HFF-Myc (cell line): ENCODE data around the gene TGFB2.

Experiments used
- DNase-seq: peaks from one replicate; pipeline ENCODE4 v3.0.0-alpha.2; 2011; ENCODE audit warnings: low read depth; ENCODE audit errors: extremely low read depth
- H3K4me3 ChIP-seq: replicated peaks from 2 replicates; pipeline ENCODE4 v1.5.1; 2011; ENCODE audit warnings: low read depth, mild to moderate bottlenecking, control low read depth, low read length
- TF ChIP-seq, protein P1 (sequence below): IDR thresholded peaks from 2 replicates; pipeline ENCODE4 v1.5.1; 2012; ENCODE audit warnings: mild to moderate bottlenecking, low read depth, low read length, control low read depth; ENCODE audit errors: missing control alignments

Gene TGFB2

GRCh38 chr1:218485241-218485928 lies 140.2 kb downstream of the TGFB2 start:
- H3K4me3 ChIP-seq = no peak overlapping the region
- no peak for DNase-seq
- TF ChIP-seq, protein P1, sequence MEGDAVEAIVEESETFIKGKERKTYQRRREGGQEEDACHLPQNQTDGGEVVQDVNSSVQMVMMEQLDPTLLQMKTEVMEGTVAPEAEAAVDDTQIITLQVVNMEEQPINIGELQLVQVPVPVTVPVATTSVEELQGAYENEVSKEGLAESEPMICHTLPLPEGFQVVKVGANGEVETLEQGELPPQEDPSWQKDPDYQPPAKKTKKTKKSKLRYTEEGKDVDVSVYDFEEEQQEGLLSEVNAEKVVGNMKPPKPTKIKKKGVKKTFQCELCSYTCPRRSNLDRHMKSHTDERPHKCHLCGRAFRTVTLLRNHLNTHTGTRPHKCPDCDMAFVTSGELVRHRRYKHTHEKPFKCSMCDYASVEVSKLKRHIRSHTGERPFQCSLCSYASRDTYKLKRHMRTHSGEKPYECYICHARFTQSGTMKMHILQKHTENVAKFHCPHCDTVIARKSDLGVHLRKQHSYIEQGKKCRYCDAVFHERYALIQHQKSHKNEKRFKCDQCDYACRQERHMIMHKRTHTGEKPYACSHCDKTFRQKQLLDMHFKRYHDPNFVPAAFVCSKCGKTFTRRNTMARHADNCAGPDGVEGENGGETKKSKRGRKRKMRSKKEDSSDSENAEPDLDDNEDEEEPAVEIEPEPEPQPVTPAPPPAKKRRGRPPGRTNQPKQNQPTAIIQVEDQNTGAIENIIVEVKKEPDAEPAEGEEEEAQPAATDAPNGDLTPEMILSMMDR = no peak

DNA sequence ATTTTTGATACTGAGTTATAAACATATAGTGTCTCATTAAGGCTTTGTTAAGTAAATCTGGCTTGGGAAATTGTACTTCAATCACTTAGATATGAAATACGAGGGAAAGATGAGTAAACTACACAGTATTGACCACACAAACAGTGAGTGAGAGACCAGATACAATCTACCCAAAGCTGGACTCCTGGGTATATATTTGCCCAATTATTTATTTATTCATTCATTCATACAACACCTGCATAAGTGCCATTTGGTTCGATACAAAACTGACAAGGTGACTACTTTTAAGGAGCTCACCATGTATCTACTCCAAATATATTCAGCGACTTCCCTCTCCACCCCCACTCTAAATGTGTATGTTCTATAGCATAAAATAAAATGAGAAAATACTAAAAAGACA lies 143.4 kb downstream of the TGFB2 start:
- no peak overlapping the region for H3K4me3 ChIP-seq
- TF ChIP-seq, protein P1 = no peak
- no peak for DNase-seq

DNA sequence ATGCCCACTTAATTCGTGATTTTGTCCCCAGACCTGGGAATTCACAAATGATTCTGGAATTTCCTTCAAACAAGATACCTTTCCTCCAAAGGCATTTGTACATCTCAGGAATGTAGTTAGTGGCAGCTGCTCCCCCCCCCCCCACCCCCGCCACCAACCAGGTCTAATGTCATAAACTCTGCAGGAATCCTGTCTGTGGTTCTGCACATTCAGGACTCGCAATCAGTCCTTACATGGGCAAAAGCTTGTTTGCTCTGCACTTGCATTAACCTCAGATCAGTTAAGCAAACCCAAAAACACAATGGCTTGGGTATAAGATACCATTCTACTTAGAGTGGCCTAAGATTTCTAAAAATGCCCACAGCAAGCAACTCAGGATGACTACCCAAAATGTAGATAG lies 143.8 kb downstream of the TGFB2 start:
- TF ChIP-seq, protein P1 = no peak
- no peak for DNase-seq

GRCh38 chr1:218490406-218490922 lies 145.3 kb downstream of the TGFB2 start:
- DNase-seq = no peak
- H3K4me3 ChIP-seq = no peak overlapping the region
- TF ChIP-seq, protein P1 = no peak

More for the DNA sequence above, 143.8 kb downstream of the TGFB2 start:
- H3K4me3 ChIP-seq = no peak overlapping the region

GRCh38 chr1:218492874-218493273 lies 147.7 kb downstream of the TGFB2 start:
- DNase-seq = no peak
- no peak overlapping the region for H3K4me3 ChIP-seq
- TF ChIP-seq, protein P1 = no peak

DNA sequence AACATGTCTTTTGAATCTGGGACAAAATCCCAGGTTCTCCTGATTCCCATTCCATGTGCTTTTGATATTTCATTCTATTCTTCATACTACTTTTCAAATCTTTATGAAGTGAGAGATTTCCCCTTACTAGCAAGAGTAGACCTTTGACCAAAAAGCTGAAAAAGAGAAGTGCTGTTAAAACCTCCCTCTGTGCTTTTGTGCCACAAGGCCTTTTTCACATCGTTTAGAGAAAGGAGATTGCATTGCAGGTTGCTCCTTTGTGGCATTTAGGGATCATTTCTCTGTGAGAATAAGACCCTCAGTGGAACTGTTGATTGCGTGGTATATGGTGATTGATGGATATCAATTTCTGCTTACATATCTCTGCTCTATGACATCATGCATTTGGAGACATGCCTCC lies 148.8 kb downstream of the TGFB2 start:
- DNase-seq = no peak
- no peak overlapping the region for H3K4me3 ChIP-seq
- TF ChIP-seq, protein P1 = no peak
